Raji (cell line): ENCODE measurements around the gene PHF2.

Experiments used
- POLR2A ChIP-seq: IDR thresholded peaks from 2 replicates; pipeline ENCODE4 v1.6.1; 2011; ENCODE audit warnings: low read depth, low read length, control low read depth; ENCODE audit not compliant: insufficient read depth

Gene PHF2

GRCh38 chr9:93560991-93561390 lies 15.4 kb upstream of the PHF2 start:
- no peak for TF ChIP-seq POLR2A

DNA sequence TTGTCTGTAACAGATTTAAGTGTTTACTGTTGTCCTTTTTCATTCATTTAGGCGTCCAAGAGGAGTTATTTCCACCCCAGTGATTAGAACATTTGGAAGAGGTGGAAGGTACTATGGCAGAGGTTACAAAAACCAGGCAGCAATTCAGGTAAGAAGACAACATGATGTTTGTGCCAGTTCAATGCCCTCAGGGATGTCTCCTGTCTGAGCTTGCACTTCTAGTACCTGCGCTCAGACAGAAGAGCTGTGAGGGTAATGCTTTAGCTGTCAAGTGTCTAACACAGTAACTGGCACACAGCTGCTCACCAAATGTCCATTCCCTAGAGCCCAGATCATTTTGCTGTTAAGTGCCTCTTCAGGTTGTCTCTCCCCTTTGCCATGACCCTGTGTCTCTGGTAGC lies 14.2 kb upstream of the PHF2 start:
- TF ChIP-seq POLR2A, result no peak

GRCh38 chr9:93565089-93565488 lies 11.3 kb upstream of the PHF2 start:
- no peak for TF ChIP-seq POLR2A

DNA sequence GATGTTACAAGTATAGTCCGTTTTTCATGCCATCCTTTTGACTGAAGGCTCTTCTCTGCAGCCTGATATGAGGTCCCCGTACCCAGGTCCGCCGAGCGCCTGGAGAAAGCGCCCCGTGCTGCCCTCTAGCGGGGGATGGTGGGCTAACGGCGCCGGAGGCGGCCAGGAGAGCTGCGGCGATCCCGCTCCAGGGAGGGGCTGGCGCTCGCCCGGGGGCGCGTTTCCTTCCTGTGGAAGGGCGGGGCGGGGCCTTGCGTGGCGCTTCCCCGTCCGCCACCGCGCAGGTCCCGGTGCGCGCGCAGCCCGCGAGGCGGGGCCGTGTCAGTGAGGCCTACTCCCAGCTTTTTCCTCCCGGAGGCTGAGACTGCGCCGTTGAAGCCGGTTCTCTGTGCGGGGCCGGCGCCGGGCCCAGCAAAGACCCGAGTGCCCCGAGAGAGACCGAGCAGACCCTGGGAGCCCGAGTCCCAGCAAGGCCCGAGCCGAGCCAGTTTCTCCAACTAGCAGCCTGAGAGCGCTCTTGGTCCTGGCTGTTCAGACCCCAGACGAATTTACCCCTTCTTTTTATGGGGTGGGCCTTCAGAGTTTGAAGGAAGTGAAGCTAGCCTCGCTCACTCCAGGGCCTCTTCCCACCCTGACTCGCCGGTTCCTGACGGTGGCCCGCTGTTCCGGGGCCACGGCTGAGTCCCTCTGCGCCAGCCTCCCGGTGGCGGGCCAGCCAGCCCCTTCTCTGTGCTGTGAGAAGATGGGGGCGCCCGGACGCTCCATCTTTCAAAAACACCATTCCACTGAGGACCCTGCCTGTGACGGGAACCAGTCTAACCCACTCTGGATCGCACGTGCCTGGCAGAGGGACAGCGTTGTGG lies 9.7 kb upstream of the PHF2 start:
- peak; percentile 82 for TF ChIP-seq POLR2A

DNA sequence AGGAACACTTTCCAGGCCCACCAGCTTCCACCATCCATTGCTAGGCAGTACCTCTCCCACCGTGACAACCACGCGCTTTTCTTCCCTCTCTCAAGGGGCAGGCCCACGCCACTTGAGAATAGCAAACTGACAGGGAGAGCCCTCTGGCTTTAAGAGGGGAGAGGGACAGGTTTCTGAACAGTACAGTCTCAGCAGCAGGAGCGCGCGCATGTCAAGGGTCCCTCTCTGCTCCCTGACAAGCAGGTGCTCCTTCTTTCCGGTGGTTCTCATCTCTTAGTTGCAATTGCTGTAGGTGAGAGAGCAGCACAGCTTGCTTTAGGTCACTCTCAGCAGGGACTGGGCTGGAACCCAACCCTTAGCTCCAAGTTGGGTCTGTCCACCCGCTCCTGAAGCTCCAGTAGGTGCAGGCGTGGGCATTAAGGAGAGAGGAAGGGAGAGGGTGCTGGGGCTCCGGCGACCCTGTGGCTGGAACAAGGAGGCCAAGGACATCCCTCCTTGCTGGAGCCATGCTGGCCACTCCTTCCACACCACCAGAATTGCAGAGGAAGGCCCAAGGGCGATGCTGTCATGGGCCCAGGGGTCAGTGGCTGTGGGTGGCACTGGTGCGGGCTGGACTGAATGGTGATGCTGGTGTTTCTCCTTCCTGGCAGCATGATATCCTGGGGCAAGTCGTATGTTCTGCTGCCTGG lies 9.0 kb upstream of the PHF2 start:
- TF ChIP-seq POLR2A, result no peak

DNA sequence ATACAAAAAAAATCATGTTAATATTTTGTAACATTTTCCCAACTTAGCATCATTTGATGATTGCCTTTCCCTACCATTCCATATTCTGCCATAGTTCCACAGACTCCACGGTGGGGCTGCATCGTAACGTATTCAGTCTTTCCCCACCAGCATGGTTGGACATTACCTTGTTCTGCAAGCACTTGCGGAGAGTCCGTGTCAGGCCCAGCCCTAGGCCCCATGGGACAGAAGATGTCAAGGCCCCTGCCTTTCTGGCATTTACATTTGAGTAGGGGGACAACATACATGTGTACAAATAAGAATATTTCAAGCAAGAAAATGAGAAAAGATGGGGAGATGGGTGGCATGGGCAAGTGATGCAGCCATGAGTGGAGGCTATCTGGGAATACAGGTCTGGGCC lies 8.2 kb upstream of the PHF2 start:
- TF ChIP-seq POLR2A, result no peak

GRCh38 chr9:93569621-93570174 lies 6.7 kb upstream of the PHF2 start:
- TF ChIP-seq POLR2A, result no peak

DNA sequence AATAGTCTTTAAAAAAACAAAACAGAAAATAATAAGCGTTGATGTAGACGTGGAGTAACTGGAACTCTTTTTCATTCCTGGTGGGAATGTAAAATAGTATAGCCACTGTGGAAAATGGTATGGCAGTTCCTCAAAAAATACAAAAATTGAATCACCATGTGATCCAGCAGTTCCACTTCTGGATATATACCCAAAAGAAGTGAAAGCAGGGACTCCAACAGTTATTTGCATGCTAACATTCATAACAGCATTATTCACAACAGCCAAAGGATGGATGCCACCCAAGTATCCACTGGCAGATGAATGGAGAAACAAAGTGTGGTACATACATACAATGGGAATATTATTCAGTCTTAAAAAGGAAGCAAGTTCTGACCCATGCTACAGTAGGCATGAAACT lies 4.2 kb upstream of the PHF2 start:
- no peak for TF ChIP-seq POLR2A

- TF ChIP-seq POLR2A, result no peak
Observed at GRCh38 chr9:93572636-93573515, 3.5 kb upstream of the PHF2 start.

DNA sequence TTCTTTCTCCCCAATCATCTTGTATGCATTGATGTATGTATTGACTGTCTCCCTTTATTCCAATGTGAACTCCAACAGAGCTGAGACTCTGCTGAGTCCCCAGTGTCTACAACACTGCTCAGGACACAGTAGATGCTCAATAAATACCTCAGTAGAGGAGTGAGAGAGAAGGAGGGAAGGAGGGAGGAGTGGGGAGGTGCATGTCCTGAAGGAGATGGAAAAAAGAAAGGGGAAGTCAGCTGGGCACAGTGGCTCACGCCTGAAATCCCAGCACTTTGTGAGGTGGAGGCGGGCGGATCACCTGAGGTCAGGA lies 2.9 kb upstream of the PHF2 start:
- TF ChIP-seq POLR2A, result no peak

- TF ChIP-seq POLR2A, result no peak
Observed at GRCh38 chr9:93574091-93574899, 2.1 kb upstream of the PHF2 start.

DNA sequence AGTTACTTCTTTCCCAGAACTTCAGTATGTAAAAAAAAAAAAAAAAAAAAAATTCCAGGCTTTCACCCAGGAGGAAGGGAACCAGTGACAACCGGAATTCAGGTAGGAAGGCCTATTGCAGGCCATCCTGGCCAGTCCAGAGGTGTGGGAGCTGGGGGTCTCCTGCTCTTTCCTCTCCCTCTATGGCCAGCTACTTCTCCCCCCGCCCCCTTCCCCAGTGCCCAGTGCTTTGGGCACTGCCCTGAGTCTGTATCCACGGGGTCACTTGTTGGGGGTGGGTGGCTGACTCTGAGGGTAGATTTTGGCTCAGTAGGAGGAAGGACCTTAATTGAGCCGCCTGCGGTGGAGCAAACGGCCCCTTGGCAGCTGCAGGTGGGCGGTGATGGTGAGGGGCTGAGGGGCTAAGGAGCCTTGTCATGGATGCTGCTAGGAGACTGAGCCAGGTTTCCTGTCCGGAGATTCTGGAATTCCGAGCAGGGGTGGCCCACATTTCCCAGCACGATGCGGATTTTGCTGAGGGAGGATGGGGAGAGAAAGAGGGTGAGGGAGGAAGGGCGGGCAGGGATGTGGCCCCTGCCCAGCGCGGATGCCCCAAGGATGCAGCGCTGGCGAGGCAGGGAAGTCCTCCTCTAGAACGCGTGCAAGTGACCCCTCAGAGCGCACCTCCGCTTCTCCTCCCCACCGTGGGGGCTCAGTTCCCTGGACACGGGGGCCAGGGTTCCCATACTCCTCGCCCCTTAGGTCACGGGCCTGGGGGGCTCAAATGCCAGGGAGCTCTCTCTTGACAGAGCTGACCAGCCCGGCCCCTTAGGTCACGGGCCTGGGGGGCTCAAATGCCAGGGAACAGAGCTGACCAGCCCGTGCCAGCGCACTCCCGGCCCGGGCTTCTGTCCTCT lies 1.2 kb upstream of the PHF2 start:
- TF ChIP-seq POLR2A, result no peak

DNA sequence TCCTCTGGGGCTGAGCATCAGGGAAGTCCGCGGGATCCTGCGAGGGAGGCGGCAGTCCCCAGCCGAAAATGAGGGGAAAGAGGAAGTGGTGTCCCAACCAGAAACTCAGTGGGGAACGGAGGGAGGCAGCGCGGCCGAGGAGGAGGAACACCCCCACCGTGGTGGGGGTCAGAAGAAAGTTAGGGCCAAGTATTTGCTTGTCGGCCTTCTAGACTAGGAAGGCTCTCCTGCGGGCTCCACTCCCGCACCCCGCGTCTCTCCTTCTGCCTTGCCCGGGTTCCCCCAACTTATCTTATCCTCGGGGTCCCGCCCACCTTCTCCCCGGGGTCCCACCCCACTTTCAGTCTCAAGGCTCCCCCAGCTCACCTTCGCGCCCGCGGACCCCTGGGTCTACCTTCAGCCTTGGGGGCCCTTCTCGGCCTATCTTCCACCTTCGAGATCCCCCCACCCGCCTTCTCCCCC lies 557 bp upstream of the PHF2 start:
- peak; percentile 42; the same call in 1 of the 2 replicates for TF ChIP-seq POLR2A

DNA sequence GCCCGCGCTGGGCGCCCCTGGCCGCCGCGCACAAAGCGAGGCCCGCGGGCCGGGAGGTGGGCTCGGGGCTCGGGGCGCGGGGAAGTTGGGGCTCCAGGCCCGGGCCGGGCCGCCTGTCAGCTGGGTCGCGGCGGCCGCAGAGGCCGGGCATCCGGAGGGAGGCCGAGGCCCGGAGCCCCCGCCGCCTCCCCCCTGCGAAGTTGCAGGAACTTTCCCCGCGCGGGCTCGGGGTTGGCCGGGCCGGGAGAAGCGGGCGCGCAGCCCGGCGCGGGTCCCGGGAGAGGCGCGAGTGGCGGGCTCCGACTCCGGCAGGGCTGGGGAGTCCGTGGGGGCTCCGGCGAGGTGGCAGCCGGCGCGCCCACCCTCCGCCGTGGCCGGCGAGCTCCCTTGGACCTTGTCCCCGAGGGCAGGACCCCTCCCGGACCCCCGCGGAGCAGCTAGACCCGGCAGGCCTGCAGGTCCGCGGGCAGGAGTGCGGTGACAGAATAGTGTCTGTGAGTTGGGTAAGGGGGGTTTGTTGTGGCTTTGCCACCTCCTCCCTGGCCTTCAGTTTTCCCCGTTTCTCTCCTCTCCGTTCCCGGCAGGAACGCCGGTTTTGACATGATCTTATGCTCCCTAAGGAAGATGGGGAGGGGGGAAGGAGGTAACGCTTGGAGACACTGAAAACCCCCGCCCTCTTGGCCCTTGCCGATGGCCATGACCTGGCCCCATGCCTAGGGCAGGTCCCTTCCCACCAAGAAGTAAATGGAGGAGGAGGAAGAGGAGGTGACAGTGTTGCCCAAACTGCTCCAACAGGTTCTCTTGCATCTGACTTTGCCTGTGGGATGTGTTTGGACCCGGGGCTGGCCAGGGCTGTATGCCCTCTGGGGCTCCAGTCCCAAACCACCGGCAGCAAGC lies 942 bp downstream of the PHF2 start:
- no peak for TF ChIP-seq POLR2A
